HEK293 (cell line): Measurements from ENCODE around the gene HOXA6.

Source experiments
- ATF2 ChIP-seq: fragments of 450-650 bp; formaldehyde crosslinking; IDR thresholded peaks from 2 replicates; pipeline ENCODE4 v1.5.1; 2016; ENCODE audit warnings: missing biosample characterization, missing genetic modification characterization, low read depth
- HOXA7 ChIP-seq: sonication (generic); formaldehyde crosslinking; IDR thresholded peaks from 2 replicates; pipeline ENCODE4 v1.8.1; 2022; ENCODE audit warnings: missing genetic modification reagents, borderline replicate concordance
- IKZF3 ChIP-seq: fragments of 450-650 bp; IDR thresholded peaks from 2 replicates; pipeline ENCODE4 v1.5.0; 2018; ENCODE audit warnings: missing biosample characterization, mild to moderate bottlenecking, missing genetic modification characterization, moderate library complexity
- KLF16 ChIP-seq: fragments of 450-650 bp; formaldehyde crosslinking; IDR thresholded peaks from 2 replicates; pipeline ENCODE4 v1.5.1; 2017; ENCODE audit warnings: missing biosample characterization, missing genetic modification characterization
- KLF8 ChIP-seq: fragments of 450-650 bp; formaldehyde crosslinking; IDR thresholded peaks from 2 replicates; pipeline ENCODE4 v1.5.1; 2016; ENCODE audit warnings: missing biosample characterization, missing genetic modification characterization
- REPIN1 ChIP-seq: fragments of 450-650 bp; formaldehyde crosslinking; IDR thresholded peaks from 2 replicates; pipeline ENCODE4 v1.5.1; 2017; ENCODE audit warnings: missing biosample characterization, missing genetic modification characterization, low read depth
- SALL2 ChIP-seq: fragments of 450-650 bp; formaldehyde crosslinking; IDR thresholded peaks from 2 replicates; pipeline ENCODE4 v1.5.0; 2017; ENCODE audit warnings: missing biosample characterization, mild to moderate bottlenecking, missing genetic modification characterization, borderline replicate concordance
- SP2 ChIP-seq: fragments of 450-650 bp; formaldehyde crosslinking; IDR thresholded peaks from 2 replicates; pipeline ENCODE4 v1.5.1; 2016; ENCODE audit warnings: missing biosample characterization, missing genetic modification characterization
- TRIM28 ChIP-seq: IDR thresholded peaks from 2 replicates; pipeline ENCODE4 v1.6.1; 2011; ENCODE audit warnings: low read length, control low read depth, borderline replicate concordance
- ZFHX2 ChIP-seq: fragments of 450-650 bp; formaldehyde crosslinking; conservative IDR thresholded peaks from 2 replicates; pipeline ENCODE4 v1.5.1; 2016; ENCODE audit warnings: missing biosample characterization, missing genetic modification characterization
- ZFP41 ChIP-seq: fragments of 450-650 bp; formaldehyde crosslinking; IDR thresholded peaks from 2 replicates; pipeline ENCODE4 v1.5.1; 2016; ENCODE audit warnings: missing biosample characterization, missing genetic modification characterization, borderline replicate concordance
- ZIC2 ChIP-seq: fragments of 450-650 bp; formaldehyde crosslinking; IDR thresholded peaks from 2 replicates; pipeline ENCODE4 v1.5.1; 2016; ENCODE audit warnings: missing biosample characterization, missing genetic modification characterization
- ZNF132 ChIP-seq: fragments of 450-650 bp; formaldehyde crosslinking; IDR thresholded peaks from 2 replicates; pipeline ENCODE4 v1.5.1; 2017; ENCODE audit warnings: missing biosample characterization, missing genetic modification characterization, borderline replicate concordance
- ZNF133 ChIP-seq: fragments of 450-650 bp; formaldehyde crosslinking; IDR thresholded peaks from 2 replicates; pipeline ENCODE4 v1.5.1; 2016; ENCODE audit warnings: missing biosample characterization, missing genetic modification characterization
- ZNF146 ChIP-seq: fragments of 450-650 bp; formaldehyde crosslinking; IDR thresholded peaks from 2 replicates; pipeline ENCODE4 v1.5.1; 2016; ENCODE audit warnings: missing biosample characterization, missing genetic modification characterization
- ZNF239 ChIP-seq: fragments of 450-650 bp; formaldehyde crosslinking; IDR thresholded peaks from 2 replicates; pipeline ENCODE4 v1.5.1; 2016; ENCODE audit warnings: missing biosample characterization, missing genetic modification characterization
- ZNF449 ChIP-seq: fragments of 450-650 bp; formaldehyde crosslinking; IDR thresholded peaks from 2 replicates; pipeline ENCODE4 v1.5.1; 2017; ENCODE audit warnings: missing biosample characterization, mild to moderate bottlenecking, missing genetic modification characterization, moderate library complexity
- ZNF518A ChIP-seq: fragments of 450-650 bp; formaldehyde crosslinking; conservative IDR thresholded peaks from 2 replicates; pipeline ENCODE4 v1.5.1; 2016; ENCODE audit warnings: low read depth, missing biosample characterization, missing genetic modification characterization
- ZNF548 ChIP-seq: fragments of 450-650 bp; formaldehyde crosslinking; IDR thresholded peaks from 2 replicates; pipeline ENCODE4 v1.5.1; 2016; ENCODE audit warnings: missing biosample characterization, missing genetic modification characterization
- ZNF561 ChIP-seq: fragments of 450-650 bp; IDR thresholded peaks from 2 replicates; pipeline ENCODE4 v1.5.1; 2018; ENCODE audit warnings: missing biosample characterization, missing genetic modification characterization, borderline replicate concordance
- ZNF610 ChIP-seq: fragments of 450-650 bp; formaldehyde crosslinking; IDR thresholded peaks from 2 replicates; pipeline ENCODE4 v1.5.1; 2016; ENCODE audit warnings: missing biosample characterization, missing genetic modification characterization, borderline replicate concordance
- ZNF747 ChIP-seq: fragments of 450-650 bp; formaldehyde crosslinking; IDR thresholded peaks from 2 replicates; pipeline ENCODE4 v1.5.1; 2016; ENCODE audit warnings: missing biosample characterization, missing genetic modification characterization
- ZSCAN16 ChIP-seq: fragments of 450-650 bp; formaldehyde crosslinking; IDR thresholded peaks from 2 replicates; pipeline ENCODE4 v1.5.1; 2016; ENCODE audit warnings: missing biosample characterization, missing genetic modification characterization
- TF ChIP-seq, protein P1 (sequence below): fragments of 450-650 bp; formaldehyde crosslinking; IDR thresholded peaks from 2 replicates; pipeline ENCODE4 v1.5.0; 2017; ENCODE audit warnings: missing biosample characterization, missing genetic modification characterization, borderline replicate concordance
- TF ChIP-seq, protein P2 (sequence below): fragments of 450-650 bp; formaldehyde crosslinking; IDR thresholded peaks from 2 replicates; pipeline ENCODE4 v1.5.1; 2016; ENCODE audit warnings: missing biosample characterization, missing genetic modification characterization
- TF ChIP-seq, protein P3 (sequence below): fragments of 450-650 bp; formaldehyde crosslinking; IDR thresholded peaks from 2 replicates; pipeline ENCODE4 v1.5.1; 2016; ENCODE audit warnings: missing biosample characterization, missing genetic modification characterization

HOXA6 gene

GRCh38 chr7:27161214-27161720 is 13.7 kb upstream of the HOXA6 start (continued):
- TF ChIP-seq HOXA7 (CRISPR knock-in tag) (no peak), ZIC2 (tag by site-specific recombination) (no peak), ZNF239 (tag by site-specific recombination) (no peak), SALL2 (tag by site-specific recombination) (no peak), TRIM28 (no peak), IKZF3 (tag by site-specific recombination) (peak; percentile 98), ZFHX2 (tag by site-specific recombination) (peak; percentile 78), SP2 (no peak), ZFP41 (tag by site-specific recombination) (no peak), ZSCAN16 (no peak), ZNF449 (tag by site-specific recombination) (no peak), ZNF610 (tag by site-specific recombination) (no peak), ZNF133 (no peak), ZNF146 (tag by site-specific recombination) (no peak), KLF16 (tag by site-specific recombination) (0 out of 2 replicates have a peak, but pooled peaks have one; percentile 30), ZNF747 (no peak), ATF2 (no peak), ZNF132 (tag by site-specific recombination) (no peak), ZNF548 (tag by site-specific recombination) (no peak), KLF8 (tag by site-specific recombination) (peak; percentile 92), REPIN1 (no peak), ZNF561 (tag by site-specific recombination) (peak; percentile 28; the same call in 1 of the 2 replicates), ZNF518A (tag by site-specific recombination) (0 out of 2 replicates have a peak, but pooled peaks have one; percentile 18)
- TF ChIP-seq, protein P1, sequence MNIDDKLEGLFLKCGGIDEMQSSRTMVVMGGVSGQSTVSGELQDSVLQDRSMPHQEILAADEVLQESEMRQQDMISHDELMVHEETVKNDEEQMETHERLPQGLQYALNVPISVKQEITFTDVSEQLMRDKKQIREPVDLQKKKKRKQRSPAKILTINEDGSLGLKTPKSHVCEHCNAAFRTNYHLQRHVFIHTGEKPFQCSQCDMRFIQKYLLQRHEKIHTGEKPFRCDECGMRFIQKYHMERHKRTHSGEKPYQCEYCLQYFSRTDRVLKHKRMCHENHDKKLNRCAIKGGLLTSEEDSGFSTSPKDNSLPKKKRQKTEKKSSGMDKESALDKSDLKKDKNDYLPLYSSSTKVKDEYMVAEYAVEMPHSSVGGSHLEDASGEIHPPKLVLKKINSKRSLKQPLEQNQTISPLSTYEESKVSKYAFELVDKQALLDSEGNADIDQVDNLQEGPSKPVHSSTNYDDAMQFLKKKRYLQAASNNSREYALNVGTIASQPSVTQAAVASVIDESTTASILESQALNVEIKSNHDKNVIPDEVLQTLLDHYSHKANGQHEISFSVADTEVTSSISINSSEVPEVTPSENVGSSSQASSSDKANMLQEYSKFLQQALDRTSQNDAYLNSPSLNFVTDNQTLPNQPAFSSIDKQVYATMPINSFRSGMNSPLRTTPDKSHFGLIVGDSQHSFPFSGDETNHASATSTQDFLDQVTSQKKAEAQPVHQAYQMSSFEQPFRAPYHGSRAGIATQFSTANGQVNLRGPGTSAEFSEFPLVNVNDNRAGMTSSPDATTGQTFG (tag by site-specific recombination), result no peak
- TF ChIP-seq, protein P2, sequence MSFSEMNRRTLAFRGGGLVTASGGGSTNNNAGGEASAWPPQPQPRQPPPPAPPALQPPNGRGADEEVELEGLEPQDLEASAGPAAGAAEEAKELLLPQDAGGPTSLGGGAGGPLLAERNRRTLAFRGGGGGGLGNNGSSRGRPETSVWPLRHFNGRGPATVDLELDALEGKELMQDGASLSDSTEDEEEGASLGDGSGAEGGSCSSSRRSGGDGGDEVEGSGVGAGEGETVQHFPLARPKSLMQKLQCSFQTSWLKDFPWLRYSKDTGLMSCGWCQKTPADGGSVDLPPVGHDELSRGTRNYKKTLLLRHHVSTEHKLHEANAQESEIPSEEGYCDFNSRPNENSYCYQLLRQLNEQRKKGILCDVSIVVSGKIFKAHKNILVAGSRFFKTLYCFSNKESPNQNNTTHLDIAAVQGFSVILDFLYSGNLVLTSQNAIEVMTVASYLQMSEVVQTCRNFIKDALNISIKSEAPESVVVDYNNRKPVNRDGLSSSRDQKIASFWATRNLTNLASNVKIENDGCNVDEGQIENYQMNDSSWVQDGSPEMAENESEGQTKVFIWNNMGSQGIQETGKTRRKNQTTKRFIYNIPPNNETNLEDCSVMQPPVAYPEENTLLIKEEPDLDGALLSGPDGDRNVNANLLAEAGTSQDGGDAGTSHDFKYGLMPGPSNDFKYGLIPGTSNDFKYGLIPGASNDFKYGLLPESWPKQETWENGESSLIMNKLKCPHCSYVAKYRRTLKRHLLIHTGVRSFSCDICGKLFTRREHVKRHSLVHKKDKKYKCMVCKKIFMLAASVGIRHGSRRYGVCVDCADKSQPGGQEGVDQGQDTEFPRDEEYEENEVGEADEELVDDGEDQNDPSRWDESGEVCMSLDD (tag by site-specific recombination), result peak; percentile 95
- TF ChIP-seq, protein P3, sequence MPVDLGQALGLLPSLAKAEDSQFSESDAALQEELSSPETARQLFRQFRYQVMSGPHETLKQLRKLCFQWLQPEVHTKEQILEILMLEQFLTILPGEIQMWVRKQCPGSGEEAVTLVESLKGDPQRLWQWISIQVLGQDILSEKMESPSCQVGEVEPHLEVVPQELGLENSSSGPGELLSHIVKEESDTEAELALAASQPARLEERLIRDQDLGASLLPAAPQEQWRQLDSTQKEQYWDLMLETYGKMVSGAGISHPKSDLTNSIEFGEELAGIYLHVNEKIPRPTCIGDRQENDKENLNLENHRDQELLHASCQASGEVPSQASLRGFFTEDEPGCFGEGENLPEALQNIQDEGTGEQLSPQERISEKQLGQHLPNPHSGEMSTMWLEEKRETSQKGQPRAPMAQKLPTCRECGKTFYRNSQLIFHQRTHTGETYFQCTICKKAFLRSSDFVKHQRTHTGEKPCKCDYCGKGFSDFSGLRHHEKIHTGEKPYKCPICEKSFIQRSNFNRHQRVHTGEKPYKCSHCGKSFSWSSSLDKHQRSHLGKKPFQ (tag by site-specific recombination), result no peak
